Neural crest cell (in vitro differentiated cells): Measurements from ENCODE around the gene DLL3. TPM values are rescaled to one million over a fixed set of nuclear protein-coding genes. Genes with fewer than 3 reads are reported as not detected.

ENCODE experiments used
- DNase-seq: peaks from one replicate; pipeline ENCODE4 v3.0.0; 2021; ENCODE audit warnings: low read depth, mixed read lengths, low spot score
- H3K27ac Mint-ChIP-seq: one replicate; pipeline ENCODE4 v1.8.0; 2021; ENCODE audit warnings: mild to moderate bottlenecking, mixed read lengths; ENCODE audit not compliant: unreplicated experiment
- H3K27me3 Mint-ChIP-seq: 2 replicates; pipeline ENCODE4 v1.8.0; 2021; ENCODE audit warnings: low read depth, mild to moderate bottlenecking, mixed read lengths
- H3K36me3 Mint-ChIP-seq: 2 replicates; pipeline ENCODE4 v1.8.0; 2021; ENCODE audit warnings: low read depth, mild to moderate bottlenecking, mixed read lengths
- H3K4me1 Mint-ChIP-seq: 2 replicates; pipeline ENCODE4 v1.8.0; 2021; ENCODE audit warnings: mixed read lengths
- H3K4me3 Mint-ChIP-seq: one replicate; pipeline ENCODE4 v1.8.0; 2021; ENCODE audit warnings: mild to moderate bottlenecking, mixed read lengths
- H3K9me3 Mint-ChIP-seq: 2 replicates; pipeline ENCODE4 v1.8.0; 2021; ENCODE audit warnings: mixed read lengths
- CTCF ChIP-seq: fragments of 200-600 bp; sonication (generic); conservative IDR thresholded peaks from 2 replicates; pipeline ENCODE4 v1.5.0; 2021; ENCODE audit warnings: antibody characterized with exemption, mild to moderate bottlenecking
- total RNA-seq: library from RNA; stranded (reverse); gene quantifications from 2 replicates; pipeline ENCODE4 v1.2.1, GENCODE V29; 2021

DLL3 gene
- total RNA-seq, 1 donor from 2014 or later = 22.3 TPM

GRCh38 chr19:39531834-39532232 is 33.1 kb downstream of the DLL3 start:
- DNase-seq = no peak
- Mint-ChIP-seq H3K4me1 (peaks cover 33% of the 10 kb centered on the region), H3K27me3 (no peaks in the 10 kb centered on the region), H3K36me3 (no peaks in the 10 kb centered on the region), H3K9me3 (no peaks in the 10 kb centered on the region), H3K4me3 (peak overlapping the region; percentile 97), H3K27ac (peak overlapping the region; percentile 92)
- no peak for TF ChIP-seq CTCF

DNA sequence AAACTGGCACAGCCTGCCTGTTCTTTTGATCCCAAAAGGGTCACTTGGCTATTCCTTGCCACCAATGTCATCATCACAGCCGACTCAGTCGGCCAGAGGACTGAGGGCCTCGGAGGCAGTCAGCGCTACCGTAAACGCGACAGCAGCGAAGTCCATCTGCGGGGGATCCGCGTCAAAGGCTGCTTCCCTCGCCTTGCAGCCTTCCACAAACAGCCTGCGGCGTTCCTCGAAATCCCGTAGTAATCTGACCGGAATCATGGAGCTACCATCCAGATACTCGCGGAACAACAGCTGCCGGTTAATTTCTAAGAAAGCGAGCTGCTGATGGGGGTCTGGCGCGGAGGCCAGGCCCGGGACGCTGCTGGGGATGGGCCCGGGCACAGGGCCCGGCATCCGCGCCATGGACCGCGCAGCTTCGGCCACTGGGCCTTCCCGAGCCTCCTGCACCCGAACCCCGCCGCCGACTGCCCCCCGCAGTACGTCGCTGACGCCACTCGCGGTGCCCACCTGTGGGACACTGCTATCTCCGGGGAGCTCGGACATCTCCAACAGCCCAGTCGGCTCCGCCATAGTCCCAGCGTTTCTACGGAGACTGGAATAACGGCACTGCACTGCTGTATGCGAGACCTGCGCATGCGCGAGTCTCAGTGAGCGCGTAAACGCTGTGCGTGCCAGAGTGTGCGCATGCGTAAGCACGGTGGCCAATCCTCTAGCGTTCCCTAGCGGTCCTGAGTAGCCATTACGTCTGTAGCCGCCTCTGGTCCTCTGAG is 33.7 kb downstream of the DLL3 start, which contains the start of gene EID2B:
EID2B (minus strand) TSS at position 620 of the 770 bp plus-strand sequence; CDS start at position 570, 50 bp downstream.
- Mint-ChIP-seq H3K27me3 (no peaks in the 10 kb centered on the region), H3K36me3 (no peaks in the 10 kb centered on the region), H3K9me3 (no peaks in the 10 kb centered on the region), H3K4me1 (peaks cover 36% of the 10 kb centered on the region), H3K4me3 (peak within 1 kb of the TSS; percentile 97), H3K27ac (peak within 1 kb of the TSS; percentile 98)
- TF ChIP-seq CTCF = peak; percentile 92
- peak; percentile 96 for DNase-seq

- Mint-ChIP-seq H3K27ac (no peak overlapping the region), H3K9me3 (no peaks in the 10 kb centered on the region), H3K36me3 (no peaks in the 10 kb centered on the region), H3K4me1 (peaks cover 37% of the 10 kb centered on the region), H3K27me3 (no peaks in the 10 kb centered on the region), H3K4me3 (peak overlapping the region; percentile 97)
- peak; percentile 22 for TF ChIP-seq CTCF
- no peak for DNase-seq
Observed at GRCh38 chr19:39533003-39533512, 34.3 kb downstream of the DLL3 start.

DNA sequence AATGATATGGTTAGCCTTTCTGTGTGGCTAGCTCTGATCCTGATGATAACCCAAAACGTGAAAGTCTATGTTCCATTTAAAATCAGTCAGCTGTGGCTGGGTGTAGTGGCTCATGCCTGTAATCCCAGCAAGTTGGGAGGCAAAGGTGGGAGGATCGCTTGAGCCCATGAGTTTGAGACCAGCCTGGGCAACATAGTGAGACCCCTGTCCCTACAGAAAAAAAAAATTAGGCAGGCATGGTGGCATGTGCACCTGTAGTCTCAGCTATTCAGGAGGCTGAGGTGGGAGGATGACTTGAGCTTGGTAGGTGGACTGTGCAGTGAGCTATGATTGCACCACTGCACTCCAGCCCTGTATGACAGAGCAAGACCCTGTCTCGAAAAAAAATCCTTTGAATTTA is 35.0 kb downstream of the DLL3 start:
- TF ChIP-seq CTCF = no peak
- no peaks in the 10 kb centered on the region for H3K36me3 Mint-ChIP-seq

GRCh38 chr19:39539165-39539517 is 40.4 kb downstream of the DLL3 start:
- no peaks in the 10 kb centered on the region for H3K9me3 Mint-ChIP-seq
- H3K27me3 Mint-ChIP-seq = peaks cover 6% of the 10 kb centered on the region
- H3K4me3 Mint-ChIP-seq = peak overlapping the region; percentile 96
- H3K27ac Mint-ChIP-seq = peak overlapping the region; percentile 65
- TF ChIP-seq CTCF = no peak
- no peaks in the 10 kb centered on the region for H3K36me3 Mint-ChIP-seq
- H3K4me1 Mint-ChIP-seq = peaks cover 44% of the 10 kb centered on the region
- DNase-seq = no peak

More for the DNA sequence above, 35.0 kb downstream of the DLL3 start:
- Mint-ChIP-seq H3K27ac (no peak overlapping the region), H3K27me3 (no peaks in the 10 kb centered on the region), H3K4me3 (no peak overlapping the region), H3K9me3 (no peaks in the 10 kb centered on the region), H3K4me1 (peaks cover 40% of the 10 kb centered on the region)
- no peak for DNase-seq
